Fibroblast of villous mesenchyme (primary cell): Measurements from ENCODE around the gene RASGEF1C. TPM values are rescaled to one million over a fixed set of nuclear protein-coding genes. Genes with fewer than 3 reads are reported as not detected.

ENCODE experiments used
- DNase-seq: peaks from one replicate; pipeline ENCODE4 v3.0.0-alpha.2; 2010; ENCODE audit warnings: low read depth
- H3K4me3 ChIP-seq: 2 replicates; pipeline ENCODE4 v1.5.1; 2011; ENCODE audit warnings: low read depth, mild to moderate bottlenecking, low read length
- CTCF ChIP-seq: IDR thresholded peaks from 2 replicates; pipeline ENCODE4 v1.5.1; 2012; ENCODE audit warnings: low read depth, mild to moderate bottlenecking, low read length; ENCODE audit not compliant: insufficient read depth
- total RNA-seq: library from RNA; depleted of rRNA; stranded (reverse); fragments of >200 nt; gene quantifications from 2 replicates; pipeline ENCODE4 v1.2.3, GENCODE V29; 2012

RASGEF1C gene
- total RNA-seq, 1 donor: not detected

- no peak for TF ChIP-seq CTCF
- no peak for DNase-seq
- no peak overlapping the region for H3K4me3 ChIP-seq
Measured at GRCh38 chr5:180105827-180106312, 103.1 kb downstream of the RASGEF1C start.

GRCh38 chr5:180104168-180104530 is 104.9 kb downstream of the RASGEF1C start:
- no peak for DNase-seq
- TF ChIP-seq CTCF: no peak
- no peak overlapping the region for H3K4me3 ChIP-seq

- H3K4me3 ChIP-seq: no peak overlapping the region
- no peak for DNase-seq
- no peak for TF ChIP-seq CTCF
Measured at GRCh38 chr5:180103487-180104167, 105.4 kb downstream of the RASGEF1C start.

GRCh38 chr5:180102636-180103035 is 106.4 kb downstream of the RASGEF1C start:
- no peak for TF ChIP-seq CTCF
- H3K4me3 ChIP-seq: no peak overlapping the region
- DNase-seq: no peak

- DNase-seq: no peak
- TF ChIP-seq CTCF: no peak
Measured at GRCh38 chr5:180101451-180102105, 107.4 kb downstream of the RASGEF1C start.

GRCh38 chr5:180100621-180101450 is 108.2 kb downstream of the RASGEF1C start:
- no peak for DNase-seq

More at GRCh38 chr5:180101451-180102105, 107.4 kb downstream of the RASGEF1C start:
- no peak overlapping the region for H3K4me3 ChIP-seq

More at GRCh38 chr5:180100621-180101450, 108.2 kb downstream of the RASGEF1C start:
- TF ChIP-seq CTCF: no peak
- no peak overlapping the region for H3K4me3 ChIP-seq
